Measurements from ENCODE around the gene SLC9A8.

Gene SLC9A8

DNA sequence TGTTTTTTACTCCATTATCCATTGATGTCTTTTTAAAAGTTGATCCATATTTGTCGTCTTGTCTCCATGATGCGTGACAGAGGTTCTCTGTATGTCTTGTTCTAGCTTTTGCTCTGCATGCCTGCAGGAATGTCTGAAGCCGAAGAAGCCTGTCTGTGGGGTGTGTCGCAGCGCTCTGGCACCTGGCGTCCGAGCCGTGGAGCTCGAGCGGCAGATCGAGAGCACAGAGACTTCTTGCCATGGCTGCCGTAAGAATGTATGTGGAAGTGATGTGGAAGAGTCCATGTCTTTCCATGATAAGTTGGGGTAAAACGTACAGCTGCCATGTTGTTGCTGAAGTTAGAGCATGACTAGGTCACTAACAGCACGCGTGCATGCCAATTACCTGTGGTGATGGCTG, 128.8 kb downstream of the SLC9A8 start:
- no peak for DNase-seq (ENCODE audit: insufficient read length, low spot score)
- no peak for TF ChIP-seq CTCF (IDR thresholded peaks at IDR 0.05; ENCODE audit: insufficient read depth, missing control alignments)
- no peak for FAIRE-seq

Data from D721Med (cell line).